OCI-LY1 (cell line): Measurements from ENCODE around the gene SLIT3.

ENCODE experiments used
- H2AFZ ChIP-seq: fragments of 200-600 bp; sonication (generic), shearing (Covaris generic); 2 replicates; pipeline ENCODE4 v1.6.0; 2014; ENCODE audit warnings: antibody characterized with exemption, mild to moderate bottlenecking, low read length
- H3F3A ChIP-seq: fragments of 200-600 bp; sonication (generic), shearing (Covaris generic); 2 replicates; pipeline ENCODE4 v1.6.0; 2014; ENCODE audit warnings: mild to moderate bottlenecking, antibody characterized with exemption, low read length, moderate library complexity; ENCODE audit not compliant: insufficient read depth
- H3K27ac ChIP-seq: fragments of 200-600 bp; sonication (generic); 2 replicates; pipeline ENCODE4 v1.5.1; 2014; ENCODE audit warnings: low read length, mixed run types, mild to moderate bottlenecking, low read depth; ENCODE audit not compliant: poor library complexity, severe bottlenecking
- H3K27me3 ChIP-seq: fragments of 200-600 bp; sonication (generic); 2 replicates; pipeline ENCODE4 v1.6.0; 2014; ENCODE audit warnings: antibody characterized with exemption, mild to moderate bottlenecking, low read length, moderate library complexity; ENCODE audit not compliant: insufficient read depth
- H3K36me3 ChIP-seq: fragments of 200-600 bp; sonication (generic); 2 replicates; pipeline ENCODE4 v1.6.1; 2014; ENCODE audit warnings: mild to moderate bottlenecking, antibody characterized with exemption, low read length, moderate library complexity, mixed read lengths; ENCODE audit not compliant: insufficient read depth
- H3K4me1 ChIP-seq: fragments of 200-600 bp; sonication (generic); 2 replicates; pipeline ENCODE4 v1.5.1; 2014; ENCODE audit warnings: mild to moderate bottlenecking, low read length, moderate library complexity; ENCODE audit not compliant: insufficient read depth, severe bottlenecking
- H3K4me2 ChIP-seq: fragments of 200-600 bp; sonication (generic), shearing (Covaris generic); 2 replicates; pipeline ENCODE4 v1.6.1; 2014; ENCODE audit warnings: low read length
- H3K4me3 ChIP-seq: fragments of 200-600 bp; sonication (generic); 2 replicates; pipeline ENCODE4 v1.5.1; 2014; ENCODE audit warnings: low read length, low read depth, mild to moderate bottlenecking, mixed read lengths; ENCODE audit not compliant: poor library complexity, severe bottlenecking
- H3K79me2 ChIP-seq: fragments of 200-600 bp; shearing (Covaris generic); 2 replicates; pipeline ENCODE4 v1.6.1; 2016; ENCODE audit warnings: mixed run types, low read length, mixed read lengths; ENCODE audit not compliant: insufficient read depth
- H3K9ac ChIP-seq: fragments of 200-600 bp; sonication (generic), shearing (Covaris generic); 2 replicates; pipeline ENCODE4 v1.6.1; 2014; ENCODE audit warnings: mild to moderate bottlenecking, low read length, mixed read lengths
- H3K9me2 ChIP-seq: fragments of 200-600 bp; sonication (generic), shearing (Covaris generic); 2 replicates; pipeline ENCODE4 v1.6.1; 2014; ENCODE audit warnings: low read depth, mild to moderate bottlenecking, low read length, mixed read lengths
- H3K9me3 ChIP-seq: fragments of 200-600 bp; shearing (Covaris generic); 2 replicates; pipeline ENCODE4 v1.6.1; 2014; ENCODE audit warnings: low read length, mixed read lengths
- H4K20me1 ChIP-seq: fragments of 200-600 bp; sonication (generic), shearing (Covaris generic); 2 replicates; pipeline ENCODE4 v1.6.0; 2016; ENCODE audit warnings: mild to moderate bottlenecking, low read length; ENCODE audit not compliant: insufficient read depth
- EZH2 ChIP-seq: fragments of 200-600 bp; sonication (generic), shearing (Covaris generic); IDR thresholded peaks from 2 replicates; pipeline ENCODE4 v1.8.0; 2017; ENCODE audit warnings: borderline replicate concordance, mixed run types, mild to moderate bottlenecking, antibody characterized with exemption, low read length, moderate library complexity, mixed read lengths
- TF ChIP-seq, protein P1 (sequence below): fragments of 200-600 bp; sonication (generic), shearing (Covaris generic); IDR thresholded peaks from 2 replicates; pipeline ENCODE4 v1.5.1; 2017; ENCODE audit warnings: mild to moderate bottlenecking, antibody characterized with exemption, low read length, moderate library complexity, mixed read lengths

Gene SLIT3

DNA sequence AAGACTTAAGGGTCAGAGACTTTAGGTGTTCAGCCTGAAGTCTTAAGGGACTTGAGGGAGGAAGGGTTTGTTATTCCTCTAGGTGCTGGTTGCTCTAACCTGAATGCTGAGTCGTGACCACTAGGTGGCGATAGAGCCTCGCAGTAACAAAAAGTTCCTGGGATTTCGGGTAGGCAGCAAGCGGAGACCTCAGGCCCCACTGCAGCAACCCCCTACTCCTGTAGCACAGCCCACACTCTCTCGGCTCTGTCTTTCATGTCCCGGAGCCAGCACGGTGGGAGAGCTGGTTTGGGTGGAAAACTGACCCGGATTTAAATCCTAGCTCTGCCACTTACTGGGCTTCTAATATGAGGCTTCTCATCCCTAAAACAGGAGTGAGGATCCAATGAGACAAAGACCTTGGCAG is 621.4 kb downstream of the SLIT3 start:
- no peak for TF ChIP-seq EZH2
- TF ChIP-seq, protein P1, sequence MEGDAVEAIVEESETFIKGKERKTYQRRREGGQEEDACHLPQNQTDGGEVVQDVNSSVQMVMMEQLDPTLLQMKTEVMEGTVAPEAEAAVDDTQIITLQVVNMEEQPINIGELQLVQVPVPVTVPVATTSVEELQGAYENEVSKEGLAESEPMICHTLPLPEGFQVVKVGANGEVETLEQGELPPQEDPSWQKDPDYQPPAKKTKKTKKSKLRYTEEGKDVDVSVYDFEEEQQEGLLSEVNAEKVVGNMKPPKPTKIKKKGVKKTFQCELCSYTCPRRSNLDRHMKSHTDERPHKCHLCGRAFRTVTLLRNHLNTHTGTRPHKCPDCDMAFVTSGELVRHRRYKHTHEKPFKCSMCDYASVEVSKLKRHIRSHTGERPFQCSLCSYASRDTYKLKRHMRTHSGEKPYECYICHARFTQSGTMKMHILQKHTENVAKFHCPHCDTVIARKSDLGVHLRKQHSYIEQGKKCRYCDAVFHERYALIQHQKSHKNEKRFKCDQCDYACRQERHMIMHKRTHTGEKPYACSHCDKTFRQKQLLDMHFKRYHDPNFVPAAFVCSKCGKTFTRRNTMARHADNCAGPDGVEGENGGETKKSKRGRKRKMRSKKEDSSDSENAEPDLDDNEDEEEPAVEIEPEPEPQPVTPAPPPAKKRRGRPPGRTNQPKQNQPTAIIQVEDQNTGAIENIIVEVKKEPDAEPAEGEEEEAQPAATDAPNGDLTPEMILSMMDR = peak; percentile 87
- Histone ChIP-seq H3F3A (no peaks in the 10 kb centered on the region), H3K4me1 (no peaks in the 10 kb centered on the region), H3K4me3 (no peak overlapping the region), H3K4me2 (no peak overlapping the region), H4K20me1 (no peaks in the 10 kb centered on the region), H3K9me2 (no peaks in the 10 kb centered on the region), H3K27ac (no peak overlapping the region), H2AFZ (no peak overlapping the region), H3K27me3 (no peaks in the 10 kb centered on the region), H3K79me2 (no peaks in the 10 kb centered on the region), H3K9ac (no peak overlapping the region), H3K9me3 (no peaks in the 10 kb centered on the region), H3K36me3 (no peaks in the 10 kb centered on the region)

GRCh38 chr5:168676501-168676900 is 624.4 kb downstream of the SLIT3 start:
- no peaks in the 10 kb centered on the region for H3K9me2 ChIP-seq
- no peaks in the 10 kb centered on the region for H3K27me3 ChIP-seq
- H4K20me1 ChIP-seq = no peaks in the 10 kb centered on the region
- H3K79me2 ChIP-seq = no peaks in the 10 kb centered on the region
- no peak overlapping the region for H2AFZ ChIP-seq
- H3K27ac ChIP-seq = no peak overlapping the region
- H3K9me3 ChIP-seq = no peaks in the 10 kb centered on the region
- H3K36me3 ChIP-seq = no peaks in the 10 kb centered on the region
- no peak overlapping the region for H3K4me2 ChIP-seq
- no peak overlapping the region for H3K9ac ChIP-seq
- H3K4me3 ChIP-seq = no peak overlapping the region
- H3K4me1 ChIP-seq = no peaks in the 10 kb centered on the region
- H3F3A ChIP-seq = no peaks in the 10 kb centered on the region
- TF ChIP-seq, protein P1 = no peak
- TF ChIP-seq EZH2 = no peak

- H3K9me2 ChIP-seq = no peaks in the 10 kb centered on the region
- TF ChIP-seq, protein P1 = no peak
- no peak for TF ChIP-seq EZH2
- no peaks in the 10 kb centered on the region for H3K27me3 ChIP-seq
- no peaks in the 10 kb centered on the region for H3K9me3 ChIP-seq
- no peak overlapping the region for H2AFZ ChIP-seq
- no peaks in the 10 kb centered on the region for H4K20me1 ChIP-seq
- H3K4me3 ChIP-seq = no peak overlapping the region
- no peak overlapping the region for H3K27ac ChIP-seq
- H3K36me3 ChIP-seq = no peaks in the 10 kb centered on the region
- H3K9ac ChIP-seq = no peak overlapping the region
- H3F3A ChIP-seq = no peaks in the 10 kb centered on the region
- no peaks in the 10 kb centered on the region for H3K4me1 ChIP-seq
- no peaks in the 10 kb centered on the region for H3K79me2 ChIP-seq
- H3K4me2 ChIP-seq = no peak overlapping the region
Observed at GRCh38 chr5:168675883-168676408, 625.0 kb downstream of the SLIT3 start.
